GM12872 (cell line): ENCODE measurements around the gene VCL.

Experiments used
- TF ChIP-seq, protein P1 (sequence below): IDR thresholded peaks from 3 replicates; pipeline ENCODE4 v1.5.1; 2011; ENCODE audit warnings: low read depth, mild to moderate bottlenecking, low read length, moderate library complexity; ENCODE audit not compliant: insufficient read depth

The VCL gene

DNA sequence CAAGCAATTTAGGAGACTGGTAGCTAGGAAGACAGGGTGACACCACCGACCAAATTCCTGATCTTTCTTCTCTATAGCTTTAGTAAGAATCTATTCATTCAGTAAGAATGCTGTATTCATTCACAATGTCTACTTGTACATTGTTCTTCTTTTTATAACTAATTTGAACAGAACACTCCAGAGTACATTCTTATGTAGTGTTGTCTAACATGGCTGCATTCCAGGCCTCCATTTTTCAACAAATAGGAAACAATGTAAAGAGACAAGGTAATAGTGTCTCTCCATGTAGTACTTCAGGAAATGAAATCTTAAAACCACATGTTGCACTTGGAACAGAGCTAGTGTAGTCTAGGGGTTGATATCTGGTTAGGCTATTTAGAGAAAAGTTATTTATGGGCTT lies 1.8 kb downstream of the VCL start:
- TF ChIP-seq, protein P1, sequence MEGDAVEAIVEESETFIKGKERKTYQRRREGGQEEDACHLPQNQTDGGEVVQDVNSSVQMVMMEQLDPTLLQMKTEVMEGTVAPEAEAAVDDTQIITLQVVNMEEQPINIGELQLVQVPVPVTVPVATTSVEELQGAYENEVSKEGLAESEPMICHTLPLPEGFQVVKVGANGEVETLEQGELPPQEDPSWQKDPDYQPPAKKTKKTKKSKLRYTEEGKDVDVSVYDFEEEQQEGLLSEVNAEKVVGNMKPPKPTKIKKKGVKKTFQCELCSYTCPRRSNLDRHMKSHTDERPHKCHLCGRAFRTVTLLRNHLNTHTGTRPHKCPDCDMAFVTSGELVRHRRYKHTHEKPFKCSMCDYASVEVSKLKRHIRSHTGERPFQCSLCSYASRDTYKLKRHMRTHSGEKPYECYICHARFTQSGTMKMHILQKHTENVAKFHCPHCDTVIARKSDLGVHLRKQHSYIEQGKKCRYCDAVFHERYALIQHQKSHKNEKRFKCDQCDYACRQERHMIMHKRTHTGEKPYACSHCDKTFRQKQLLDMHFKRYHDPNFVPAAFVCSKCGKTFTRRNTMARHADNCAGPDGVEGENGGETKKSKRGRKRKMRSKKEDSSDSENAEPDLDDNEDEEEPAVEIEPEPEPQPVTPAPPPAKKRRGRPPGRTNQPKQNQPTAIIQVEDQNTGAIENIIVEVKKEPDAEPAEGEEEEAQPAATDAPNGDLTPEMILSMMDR, result no peak

- TF ChIP-seq, protein P1, result no peak
These were observed 3.2 kb downstream of the VCL start for GRCh38 chr10:74000892-74001669.

DNA sequence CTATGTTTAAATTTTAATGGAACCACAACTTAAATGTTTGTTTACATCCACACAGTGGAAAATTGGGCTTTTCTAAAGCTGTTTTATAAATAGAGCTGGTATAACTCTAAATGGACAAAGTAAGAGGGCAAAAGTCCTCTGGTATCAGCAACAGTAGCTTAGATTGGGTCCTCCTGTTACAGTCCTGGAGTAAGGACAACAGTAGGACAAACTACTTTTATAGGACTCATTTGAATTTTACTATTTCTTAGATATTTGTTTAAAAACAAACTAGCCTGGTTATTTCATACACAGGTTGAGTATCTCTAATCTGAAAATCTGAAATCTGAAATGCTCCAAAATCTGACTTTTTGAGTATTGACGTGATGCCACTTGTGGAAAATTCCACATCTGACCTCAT lies 8.4 kb downstream of the VCL start:
- TF ChIP-seq, protein P1, result no peak

- TF ChIP-seq, protein P1, result no peak
These were observed 10.4 kb downstream of the VCL start for GRCh38 chr10:74008212-74008731.

- TF ChIP-seq, protein P1, result no peak
These were observed 13.1 kb downstream of the VCL start for GRCh38 chr10:74011017-74011416.

- TF ChIP-seq, protein P1, result no peak
These were observed 13.9 kb downstream of the VCL start for GRCh38 chr10:74011770-74012169.

GRCh38 chr10:74012480-74012879 lies 14.6 kb downstream of the VCL start:
- TF ChIP-seq, protein P1, result no peak
